Measurements from ENCODE around the gene TLK1. TPM values are rescaled to one million over a fixed set of nuclear protein-coding genes. Genes with fewer than 3 reads are reported as not detected.

The TLK1 gene
- total RNA-seq, 4 donors from 2014 or later = 7.7 to 14.2 (median 10.0) TPM

DNA sequence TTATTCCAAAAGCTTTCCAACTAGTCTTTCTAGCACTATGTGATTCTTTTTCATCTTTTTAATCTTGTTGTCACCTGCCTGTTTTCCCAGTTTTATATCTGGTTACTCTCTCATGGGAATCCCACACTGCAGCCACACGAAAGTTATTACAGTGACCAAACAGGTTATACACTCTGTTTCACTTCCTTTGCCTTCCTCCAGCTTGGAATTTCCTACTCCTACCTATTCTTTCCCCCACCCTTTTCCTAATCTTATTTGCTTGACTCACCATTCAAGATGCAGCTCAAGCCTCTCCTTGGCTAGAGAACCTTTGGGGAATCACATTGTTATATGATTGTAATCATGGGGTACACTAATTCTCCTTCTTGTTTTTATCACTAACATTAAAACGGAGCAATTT lies 13.4 kb upstream of the TLK1 start:
- no peak overlapping the region for H3K4me3 ChIP-seq
- H3K9me3 ChIP-seq = no peaks in the 10 kb centered on the region
- H3K27me3 ChIP-seq = no peaks in the 10 kb centered on the region
- no peak for TF ChIP-seq POLR2A (IDR thresholded peaks at IDR 0.05)
- no peak for TF ChIP-seq CTCF (IDR thresholded peaks at IDR 0.05 in 4 of 5, conservative IDR thresholded peaks at IDR 0.05 in 1 of 5)
- in situ Hi-C loops (cut with MboI; ENCODE audit: low sequenced_read_pairs in 4 of 4) = loop anchor here (25.0 kb wide), 3 partner anchors 187 to 238 kb away; no protein-coding TSS in a partner anchor
- intact Hi-C loops (cut with DNase I; ENCODE audit: low total_unique reads) = no loop called here
- H3K4me1 ChIP-seq = no peaks in the 10 kb centered on the region
- no peaks in the 10 kb centered on the region for H3K36me3 ChIP-seq
- ATAC-seq = no peak
- no peak for DNase-seq
- H3K27ac ChIP-seq = no peak overlapping the region

DNA sequence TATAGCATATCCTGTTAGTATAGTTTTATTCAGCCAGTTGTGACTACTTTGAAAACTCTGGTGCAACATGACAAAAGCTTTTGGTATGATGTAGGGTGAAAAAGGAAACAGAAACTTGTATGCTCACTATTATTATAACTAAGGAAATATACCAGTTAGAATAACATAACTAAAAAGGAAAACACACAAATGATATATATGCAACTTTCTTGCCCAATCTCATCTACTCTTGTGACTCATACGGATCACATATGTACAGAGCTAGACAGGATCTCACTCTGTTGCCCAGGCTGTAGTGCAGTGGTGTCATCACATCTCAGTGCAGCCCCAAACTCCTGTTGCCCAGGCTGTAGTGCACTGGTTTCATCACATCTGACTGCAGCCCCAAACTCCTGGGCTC lies 12.4 kb upstream of the TLK1 start:
- Histone ChIP-seq H3K27me3 (no peaks in the 10 kb centered on the region), H3K4me1 (no peaks in the 10 kb centered on the region), H3K27ac (no peak overlapping the region), H3K9me3 (no peaks in the 10 kb centered on the region), H3K4me3 (no peak overlapping the region), H3K36me3 (no peaks in the 10 kb centered on the region)
- no peak for TF ChIP-seq CTCF (IDR thresholded peaks at IDR 0.05 in 4 of 5, conservative IDR thresholded peaks at IDR 0.05 in 1 of 5)
- no peak for TF ChIP-seq POLR2A (IDR thresholded peaks at IDR 0.05)
- DNase-seq = no peak
- intact Hi-C loops (cut with DNase I; ENCODE audit: low total_unique reads) (no loop called here), in situ Hi-C loops (cut with MboI; ENCODE audit: low sequenced_read_pairs in 4 of 4) (loop anchor here (25.0 kb wide), 3 partner anchors 186 to 239 kb away; no protein-coding TSS in a partner anchor)
- ATAC-seq = no peak

- ATAC-seq (no peak), DNase-seq (no peak)
- TF ChIP-seq CTCF (IDR thresholded peaks at IDR 0.05 in 4 of 5, conservative IDR thresholded peaks at IDR 0.05 in 1 of 5) (no peak), POLR2A (IDR thresholded peaks at IDR 0.05) (no peak)
- H3K4me1 ChIP-seq = no peaks in the 10 kb centered on the region
- no peaks in the 10 kb centered on the region for H3K27me3 ChIP-seq
- no peak overlapping the region for H3K4me3 ChIP-seq
- intact Hi-C loops (cut with DNase I; ENCODE audit: low total_unique reads) = no loop called here
- H3K27ac ChIP-seq = no peak overlapping the region
- H3K9me3 ChIP-seq = no peaks in the 10 kb centered on the region
- in situ Hi-C loops (cut with MboI; ENCODE audit: low sequenced_read_pairs in 4 of 4) = loop anchor here (25.0 kb wide), 3 partner anchors 185 to 240 kb away; no protein-coding TSS in a partner anchor
- no peaks in the 10 kb centered on the region for H3K36me3 ChIP-seq
Observed at GRCh38 chr2:171171808-171172207, 11.1 kb upstream of the TLK1 start.

DNA sequence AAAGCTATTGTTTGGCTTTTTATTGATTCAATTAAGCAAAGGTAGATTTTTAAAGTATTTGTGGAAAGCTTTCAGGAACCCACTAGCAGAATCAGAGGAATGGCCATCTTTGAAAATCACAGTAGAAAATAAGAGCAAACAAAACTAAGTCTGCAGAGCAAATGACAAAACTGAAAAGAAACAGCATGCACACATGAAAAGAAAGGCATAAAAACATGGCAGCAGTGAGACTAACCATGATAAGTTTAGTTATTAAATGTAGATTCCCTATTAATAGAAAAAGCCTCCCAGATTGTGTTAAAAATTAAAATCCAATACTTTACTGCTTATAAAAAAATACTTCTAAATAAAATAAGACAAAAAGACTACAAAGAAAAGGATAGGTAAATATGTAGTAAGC lies 9.1 kb upstream of the TLK1 start:
- no peaks in the 10 kb centered on the region for H3K36me3 ChIP-seq
- in situ Hi-C loops (cut with MboI; ENCODE audit: low sequenced_read_pairs in 4 of 4) = loop anchor here (25.0 kb wide), 3 partner anchors 183 to 242 kb away; no protein-coding TSS in a partner anchor
- H3K27ac ChIP-seq = no peak overlapping the region
- intact Hi-C loops (cut with DNase I; ENCODE audit: low total_unique reads) = no loop called here
- H3K4me3 ChIP-seq = no peak overlapping the region
- no peak for ATAC-seq
- H3K4me1 ChIP-seq = no peaks in the 10 kb centered on the region
- no peak for DNase-seq
- TF ChIP-seq POLR2A (IDR thresholded peaks at IDR 0.05) = no peak
- no peak for TF ChIP-seq CTCF (IDR thresholded peaks at IDR 0.05 in 4 of 5, conservative IDR thresholded peaks at IDR 0.05 in 1 of 5)
- H3K27me3 ChIP-seq = no peaks in the 10 kb centered on the region
- no peaks in the 10 kb centered on the region for H3K9me3 ChIP-seq

GRCh38 chr2:171169333-171169732 lies 8.6 kb upstream of the TLK1 start:
- Histone ChIP-seq H3K4me1 (no peaks in the 10 kb centered on the region), H3K36me3 (no peaks in the 10 kb centered on the region), H3K4me3 (no peak overlapping the region), H3K27ac (no peak overlapping the region), H3K27me3 (no peaks in the 10 kb centered on the region), H3K9me3 (no peaks in the 10 kb centered on the region)
- no peak for ATAC-seq
- DNase-seq = no peak
- intact Hi-C loops (cut with DNase I; ENCODE audit: low total_unique reads) (no loop called here), in situ Hi-C loops (cut with MboI; ENCODE audit: low sequenced_read_pairs in 4 of 4) (loop anchor here (25.0 kb wide), 3 partner anchors 182 to 243 kb away; no protein-coding TSS in a partner anchor)
- TF ChIP-seq CTCF (IDR thresholded peaks at IDR 0.05 in 4 of 5, conservative IDR thresholded peaks at IDR 0.05 in 1 of 5) = no peak
- no peak for TF ChIP-seq POLR2A (IDR thresholded peaks at IDR 0.05)
